Hepatocyte (in vitro differentiated cells): ENCODE results near the gene ABR.

Experiments
- EZH2 ChIP-seq: fragments of 200-600 bp; sonication (generic); IDR thresholded peaks from 2 replicates; pipeline ENCODE4 v1.6.1; 2016; ENCODE audit warnings: antibody characterized with exemption, mild to moderate bottlenecking, borderline replicate concordance
- TF ChIP-seq, protein P1 (sequence below): fragments of 200-600 bp; sonication (generic); IDR thresholded peaks from 2 replicates; pipeline ENCODE4 v1.5.1; 2016; ENCODE audit warnings: antibody characterized with exemption, mild to moderate bottlenecking; ENCODE audit not compliant: poor library complexity

DNA sequence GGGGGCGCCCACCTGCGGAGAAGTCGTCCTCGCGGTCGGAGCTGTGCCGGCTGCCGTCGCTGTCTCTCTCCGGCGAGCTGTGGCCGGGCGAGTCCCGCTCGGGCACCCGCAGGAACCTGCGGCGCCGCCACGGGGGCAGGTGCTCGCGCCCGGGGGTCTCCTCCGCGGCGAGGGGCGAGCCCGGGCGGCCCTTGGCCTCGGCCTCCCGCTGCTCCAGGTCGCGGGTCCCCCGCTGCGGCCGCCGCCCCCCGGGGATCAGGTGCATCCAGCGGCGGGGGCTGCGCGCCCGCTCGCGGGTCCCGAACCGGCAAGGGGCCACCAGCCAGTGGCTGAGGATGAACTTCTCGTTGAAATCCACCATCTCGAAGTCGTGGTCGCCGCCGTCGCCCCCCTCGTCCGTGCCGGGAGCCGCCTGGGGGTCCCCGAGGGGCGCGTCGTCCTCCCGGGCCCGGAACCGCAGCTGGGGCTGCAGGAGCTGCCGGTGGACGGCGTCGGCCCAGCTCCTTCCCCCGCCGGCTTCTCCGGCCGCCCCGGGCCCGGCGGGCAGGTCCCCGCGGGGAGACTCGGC, 49.1 kb upstream of the ABR start:
- TF ChIP-seq, protein P1, sequence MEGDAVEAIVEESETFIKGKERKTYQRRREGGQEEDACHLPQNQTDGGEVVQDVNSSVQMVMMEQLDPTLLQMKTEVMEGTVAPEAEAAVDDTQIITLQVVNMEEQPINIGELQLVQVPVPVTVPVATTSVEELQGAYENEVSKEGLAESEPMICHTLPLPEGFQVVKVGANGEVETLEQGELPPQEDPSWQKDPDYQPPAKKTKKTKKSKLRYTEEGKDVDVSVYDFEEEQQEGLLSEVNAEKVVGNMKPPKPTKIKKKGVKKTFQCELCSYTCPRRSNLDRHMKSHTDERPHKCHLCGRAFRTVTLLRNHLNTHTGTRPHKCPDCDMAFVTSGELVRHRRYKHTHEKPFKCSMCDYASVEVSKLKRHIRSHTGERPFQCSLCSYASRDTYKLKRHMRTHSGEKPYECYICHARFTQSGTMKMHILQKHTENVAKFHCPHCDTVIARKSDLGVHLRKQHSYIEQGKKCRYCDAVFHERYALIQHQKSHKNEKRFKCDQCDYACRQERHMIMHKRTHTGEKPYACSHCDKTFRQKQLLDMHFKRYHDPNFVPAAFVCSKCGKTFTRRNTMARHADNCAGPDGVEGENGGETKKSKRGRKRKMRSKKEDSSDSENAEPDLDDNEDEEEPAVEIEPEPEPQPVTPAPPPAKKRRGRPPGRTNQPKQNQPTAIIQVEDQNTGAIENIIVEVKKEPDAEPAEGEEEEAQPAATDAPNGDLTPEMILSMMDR: no peak
- TF ChIP-seq EZH2: no peak
